ENCODE measurements around the gene PARL.

The PARL gene

GRCh38 chr3:183818041-183818620, 66.5 kb downstream of the PARL start:
- H3K9ac ChIP-seq (ENCODE audit: low read depth, low read length), result no peak overlapping the region
- H3K4me1 ChIP-seq (ENCODE audit: control insufficient read depth, insufficient read depth, low read length), result no peaks in the 10 kb centered on the region
- H3K27me3 ChIP-seq (ENCODE audit: control insufficient read depth, insufficient read depth, low read length), result no peaks in the 10 kb centered on the region
- H3K9me3 ChIP-seq (ENCODE audit: control insufficient read depth, insufficient read depth, low read length), result no peaks in the 10 kb centered on the region
- no peak overlapping the region for H3K27ac ChIP-seq (ENCODE audit: low read depth, low read length)
- no peak overlapping the region for H3K4me3 ChIP-seq (ENCODE audit: low read depth, low read length)
- peaks cover 8% of the 10 kb centered on the region; the same call in 1 of the 2 replicates for H3K36me3 ChIP-seq (ENCODE audit: control insufficient read depth, insufficient read depth, low read length)

GRCh38 chr3:183817639-183818038, 67.0 kb downstream of the PARL start:
- Histone ChIP-seq H3K27me3 (ENCODE audit: control insufficient read depth, insufficient read depth, low read length) (no peaks in the 10 kb centered on the region), H3K4me1 (ENCODE audit: control insufficient read depth, insufficient read depth, low read length) (no peaks in the 10 kb centered on the region), H3K4me3 (ENCODE audit: low read depth, low read length) (no peak overlapping the region), H3K9ac (ENCODE audit: low read depth, low read length) (no peak overlapping the region), H3K27ac (ENCODE audit: low read depth, low read length) (no peak overlapping the region), H3K36me3 (ENCODE audit: control insufficient read depth, insufficient read depth, low read length) (peaks cover 11% of the 10 kb centered on the region), H3K9me3 (ENCODE audit: control insufficient read depth, insufficient read depth, low read length) (no peaks in the 10 kb centered on the region)

- Histone ChIP-seq H3K36me3 (ENCODE audit: control insufficient read depth, insufficient read depth, low read length) (peaks cover 18% of the 10 kb centered on the region), H3K9ac (ENCODE audit: low read depth, low read length) (no peak overlapping the region), H3K27ac (ENCODE audit: low read depth, low read length) (no peak overlapping the region), H3K27me3 (ENCODE audit: control insufficient read depth, insufficient read depth, low read length) (no peaks in the 10 kb centered on the region), H3K4me3 (ENCODE audit: low read depth, low read length) (no peak overlapping the region), H3K4me1 (ENCODE audit: control insufficient read depth, insufficient read depth, low read length) (no peaks in the 10 kb centered on the region), H3K9me3 (ENCODE audit: control insufficient read depth, insufficient read depth, low read length) (no peaks in the 10 kb centered on the region)
Measured at GRCh38 chr3:183816681-183817510, 67.8 kb downstream of the PARL start.

- no peaks in the 10 kb centered on the region for H3K4me1 ChIP-seq (ENCODE audit: control insufficient read depth, insufficient read depth, low read length)
- H3K4me3 ChIP-seq (ENCODE audit: low read depth, low read length), result no peak overlapping the region
- peaks cover 27% of the 10 kb centered on the region for H3K36me3 ChIP-seq (ENCODE audit: control insufficient read depth, insufficient read depth, low read length)
- H3K27ac ChIP-seq (ENCODE audit: low read depth, low read length), result no peak overlapping the region
- no peaks in the 10 kb centered on the region for H3K27me3 ChIP-seq (ENCODE audit: control insufficient read depth, insufficient read depth, low read length)
- H3K9ac ChIP-seq (ENCODE audit: low read depth, low read length), result no peak overlapping the region
- H3K9me3 ChIP-seq (ENCODE audit: control insufficient read depth, insufficient read depth, low read length), result no peaks in the 10 kb centered on the region
Measured at GRCh38 chr3:183815951-183816475, 68.7 kb downstream of the PARL start.

GRCh38 chr3:183815563-183815940, 69.1 kb downstream of the PARL start:
- Histone ChIP-seq H3K36me3 (ENCODE audit: control insufficient read depth, insufficient read depth, low read length) (peaks cover 32% of the 10 kb centered on the region), H3K9me3 (ENCODE audit: control insufficient read depth, insufficient read depth, low read length) (no peaks in the 10 kb centered on the region), H3K27me3 (ENCODE audit: control insufficient read depth, insufficient read depth, low read length) (no peaks in the 10 kb centered on the region), H3K4me3 (ENCODE audit: low read depth, low read length) (no peak overlapping the region), H3K9ac (ENCODE audit: low read depth, low read length) (no peak overlapping the region), H3K27ac (ENCODE audit: low read depth, low read length) (no peak overlapping the region), H3K4me1 (ENCODE audit: control insufficient read depth, insufficient read depth, low read length) (no peaks in the 10 kb centered on the region)

GRCh38 chr3:183814240-183814639, 70.4 kb downstream of the PARL start:
- Histone ChIP-seq H3K27ac (ENCODE audit: low read depth, low read length) (no peak overlapping the region), H3K9me3 (ENCODE audit: control insufficient read depth, insufficient read depth, low read length) (no peaks in the 10 kb centered on the region), H3K9ac (ENCODE audit: low read depth, low read length) (no peak overlapping the region), H3K4me3 (ENCODE audit: low read depth, low read length) (no peak overlapping the region), H3K4me1 (ENCODE audit: control insufficient read depth, insufficient read depth, low read length) (no peaks in the 10 kb centered on the region), H3K27me3 (ENCODE audit: control insufficient read depth, insufficient read depth, low read length) (no peaks in the 10 kb centered on the region), H3K36me3 (ENCODE audit: control insufficient read depth, insufficient read depth, low read length) (peaks cover 45% of the 10 kb centered on the region)

GRCh38 chr3:183812761-183813445, 71.8 kb downstream of the PARL start:
- peaks cover 58% of the 10 kb centered on the region for H3K36me3 ChIP-seq (ENCODE audit: control insufficient read depth, insufficient read depth, low read length)
- H3K9me3 ChIP-seq (ENCODE audit: control insufficient read depth, insufficient read depth, low read length), result no peaks in the 10 kb centered on the region
- H3K4me3 ChIP-seq (ENCODE audit: low read depth, low read length), result no peak overlapping the region
- H3K27me3 ChIP-seq (ENCODE audit: control insufficient read depth, insufficient read depth, low read length), result no peaks in the 10 kb centered on the region
- no peaks in the 10 kb centered on the region for H3K4me1 ChIP-seq (ENCODE audit: control insufficient read depth, insufficient read depth, low read length)
- no peak overlapping the region for H3K9ac ChIP-seq (ENCODE audit: low read depth, low read length)
- no peak overlapping the region for H3K27ac ChIP-seq (ENCODE audit: low read depth, low read length)

GRCh38 chr3:183811638-183812037, 73.0 kb downstream of the PARL start:
- Histone ChIP-seq H3K36me3 (ENCODE audit: control insufficient read depth, insufficient read depth, low read length) (peaks cover 69% of the 10 kb centered on the region), H3K9me3 (ENCODE audit: control insufficient read depth, insufficient read depth, low read length) (no peaks in the 10 kb centered on the region), H3K27me3 (ENCODE audit: control insufficient read depth, insufficient read depth, low read length) (no peaks in the 10 kb centered on the region), H3K27ac (ENCODE audit: low read depth, low read length) (no peak overlapping the region), H3K9ac (ENCODE audit: low read depth, low read length) (no peak overlapping the region), H3K4me1 (ENCODE audit: control insufficient read depth, insufficient read depth, low read length) (no peaks in the 10 kb centered on the region), H3K4me3 (ENCODE audit: low read depth, low read length) (no peak overlapping the region)

- H3K36me3 ChIP-seq (ENCODE audit: control insufficient read depth, insufficient read depth, low read length), result peaks cover 70% of the 10 kb centered on the region
- no peak overlapping the region for H3K4me3 ChIP-seq (ENCODE audit: low read depth, low read length)
- H3K9ac ChIP-seq (ENCODE audit: low read depth, low read length), result no peak overlapping the region
- no peaks in the 10 kb centered on the region for H3K9me3 ChIP-seq (ENCODE audit: control insufficient read depth, insufficient read depth, low read length)
- H3K27me3 ChIP-seq (ENCODE audit: control insufficient read depth, insufficient read depth, low read length), result no peaks in the 10 kb centered on the region
- H3K27ac ChIP-seq (ENCODE audit: low read depth, low read length), result no peak overlapping the region
- H3K4me1 ChIP-seq (ENCODE audit: control insufficient read depth, insufficient read depth, low read length), result no peaks in the 10 kb centered on the region
Measured at GRCh38 chr3:183810643-183811594, 73.8 kb downstream of the PARL start.

GRCh38 chr3:183809270-183809669, 75.4 kb downstream of the PARL start:
- Histone ChIP-seq H3K9ac (ENCODE audit: low read depth, low read length) (no peak overlapping the region), H3K27ac (ENCODE audit: low read depth, low read length) (no peak overlapping the region), H3K36me3 (ENCODE audit: control insufficient read depth, insufficient read depth, low read length) (peaks cover 86% of the 10 kb centered on the region)

More at GRCh38 chr3:183809270-183809669, 75.4 kb downstream of the PARL start:
- Histone ChIP-seq H3K4me1 (ENCODE audit: control insufficient read depth, insufficient read depth, low read length) (no peaks in the 10 kb centered on the region), H3K9me3 (ENCODE audit: control insufficient read depth, insufficient read depth, low read length) (no peaks in the 10 kb centered on the region), H3K27me3 (ENCODE audit: control insufficient read depth, insufficient read depth, low read length) (no peaks in the 10 kb centered on the region), H3K4me3 (ENCODE audit: low read depth, low read length) (no peak overlapping the region)

Data from HUES48 (cell line).